WTC11 (cell line): ENCODE results near the gene OSBPL7. TPM values are rescaled to one million over a fixed set of nuclear protein-coding genes. Genes with fewer than 3 reads are reported as not detected.
A peak's percentile ranks its signal among the peaks of the same experiment; 100 is the strongest.

ENCODE experiments used
- ATAC-seq: fragments of 200-7000 bp; cut with Tn5 transposase; 2 replicates; pipeline ENCODE4 v1.10.0; 2021; ENCODE audit warnings: mild to moderate bottlenecking, moderate library complexity
- CTCF ChIA-PET: fragments of 300-600 bp; sonication (Branson Sonifier 250); formaldehyde crosslinking; loops from one replicate; lab custom pipeline; 2021; ENCODE audit warnings: antibody characterized with exemption; lab: Charles Lee
- POLR2A ChIA-PET: fragments of 350-600 bp; sonication (Branson Sonifier 250); formaldehyde crosslinking; loops from one replicate; lab custom pipeline; 2021; ENCODE audit warnings: antibody characterized with exemption; lab: Charles Lee
- DNase-seq: peaks from one replicate; pipeline ENCODE4 v3.0.0; 2021; ENCODE audit warnings: low spot score
- H3K27ac Mint-ChIP-seq: 2 replicates; pipeline ENCODE4 v1.8.0; 2021; ENCODE audit warnings: mixed read lengths
- H3K27me3 Mint-ChIP-seq: 2 replicates; pipeline ENCODE4 v1.8.0; 2021; ENCODE audit warnings: low read depth, mild to moderate bottlenecking, moderate library complexity, mixed read lengths
- H3K36me3 Mint-ChIP-seq: 2 replicates; pipeline ENCODE4 v1.8.0; 2021; ENCODE audit warnings: mixed read lengths
- H3K4me1 Mint-ChIP-seq: 2 replicates; pipeline ENCODE4 v1.8.0; 2022; ENCODE audit warnings: mixed read lengths
- H3K4me3 Mint-ChIP-seq: 2 replicates; pipeline ENCODE4 v1.8.0; 2021; ENCODE audit warnings: mild to moderate bottlenecking, moderate library complexity, mixed read lengths
- H3K9me3 Mint-ChIP-seq: 2 replicates; pipeline ENCODE4 v1.8.0; 2021; ENCODE audit warnings: mixed read lengths
- CREB1 ChIP-seq: sonication (generic); formaldehyde crosslinking; IDR thresholded peaks from 2 replicates; pipeline ENCODE4 v1.8.0; 2023; ENCODE audit warnings: mild to moderate bottlenecking, missing genetic modification reagents
- E2F1 ChIP-seq: sonication (generic); formaldehyde crosslinking; IDR thresholded peaks from 2 replicates; pipeline ENCODE4 v1.8.0; 2022; ENCODE audit warnings: mild to moderate bottlenecking, missing genetic modification reagents
- E2F4 ChIP-seq: sonication (generic); formaldehyde crosslinking; IDR thresholded peaks from 2 replicates; pipeline ENCODE4 v1.8.1; 2022; ENCODE audit warnings: low read depth, mild to moderate bottlenecking, moderate library complexity, missing genetic modification reagents, borderline replicate concordance
- ELF4 ChIP-seq: sonication (generic); formaldehyde crosslinking; IDR thresholded peaks from 2 replicates; pipeline ENCODE4 v1.8.1; 2022; ENCODE audit warnings: low read depth, mild to moderate bottlenecking, moderate library complexity, missing genetic modification reagents
- GABPB1 ChIP-seq: sonication (generic); formaldehyde crosslinking; IDR thresholded peaks from 2 replicates; pipeline ENCODE4 v1.8.1; 2023; ENCODE audit warnings: mild to moderate bottlenecking, missing genetic modification reagents
- GTF2I ChIP-seq: fragments of 250-450 bp; sonication (Bioruptor Pico); conservative IDR thresholded peaks from 2 replicates; pipeline ENCODE4 v1.4.0; 2021; ENCODE audit warnings: mild to moderate bottlenecking
- NR2C2 ChIP-seq: sonication (generic); formaldehyde crosslinking; IDR thresholded peaks from 2 replicates; pipeline ENCODE4 v1.8.0; 2022; ENCODE audit warnings: mild to moderate bottlenecking, missing genetic modification reagents
- SMAD3 ChIP-seq: sonication (generic); formaldehyde crosslinking; IDR thresholded peaks from 2 replicates; pipeline ENCODE4 v1.8.0; 2022; ENCODE audit warnings: missing genetic modification reagents, mild to moderate bottlenecking, borderline replicate concordance
- SP1 ChIP-seq: sonication (generic); formaldehyde crosslinking; conservative IDR thresholded peaks from 2 replicates; pipeline ENCODE4 v1.8.1; 2022; ENCODE audit warnings: missing genetic modification reagents
- TP53 ChIP-seq: sonication (generic); formaldehyde crosslinking; IDR thresholded peaks from 2 replicates; pipeline ENCODE4 v1.8.1; 2023; ENCODE audit warnings: mild to moderate bottlenecking, missing genetic modification reagents
- ZNF138 ChIP-seq: sonication (generic); formaldehyde crosslinking; conservative IDR thresholded peaks from 2 replicates; pipeline ENCODE4 v1.8.1; 2022; ENCODE audit warnings: mild to moderate bottlenecking, moderate library complexity, missing genetic modification reagents
- ZNF423 ChIP-seq: fragments of 250-450 bp; sonication (Bioruptor Pico); IDR thresholded peaks from 2 replicates; pipeline ENCODE4 v2.1.2; 2022; ENCODE audit warnings: mild to moderate bottlenecking, moderate library complexity
- total RNA-seq: library from RNA; stranded (reverse); gene quantifications from 3 replicates; pipeline ENCODE4 v1.2.3, GENCODE V29; 2021
- TF ChIP-seq, protein P1 (sequence below): fragments of 250-450 bp; sonication (Bioruptor Pico); IDR thresholded peaks from 2 replicates; pipeline ENCODE4 v1.9.0; 2021; ENCODE audit warnings: moderate library complexity, mild to moderate bottlenecking, inconsistent platforms, borderline replicate concordance
- TF ChIP-seq, protein P2 (sequence below): sonication (generic); formaldehyde crosslinking; IDR thresholded peaks from 2 replicates; pipeline ENCODE4 v1.8.1; 2023; ENCODE audit warnings: mild to moderate bottlenecking, missing genetic modification reagents, moderate library complexity
- TF ChIP-seq, protein P3 (sequence below): sonication (generic); formaldehyde crosslinking; IDR thresholded peaks from 2 replicates; pipeline ENCODE4 v1.8.1; 2022; ENCODE audit warnings: mild to moderate bottlenecking, moderate library complexity, missing genetic modification reagents
- TF ChIP-seq, protein P4 (sequence below): sonication (generic); formaldehyde crosslinking; IDR thresholded peaks from 2 replicates; pipeline ENCODE4 v1.8.1; 2023; ENCODE audit warnings: mild to moderate bottlenecking, missing genetic modification reagents
- TF ChIP-seq, protein P5 (sequence below): sonication (generic); formaldehyde crosslinking; IDR thresholded peaks from 2 replicates; pipeline ENCODE4 v1.8.1; 2023; ENCODE audit warnings: mild to moderate bottlenecking, moderate library complexity, missing genetic modification reagents

OSBPL7 gene
- total RNA-seq, 1 experiment from 2014 or later = 13.5 TPM

- TF ChIP-seq E2F4 (CRISPR knock-in tag) = no peak
- no peak for TF ChIP-seq NR2C2 (CRISPR knock-in tag)
- TF ChIP-seq, protein P1, sequence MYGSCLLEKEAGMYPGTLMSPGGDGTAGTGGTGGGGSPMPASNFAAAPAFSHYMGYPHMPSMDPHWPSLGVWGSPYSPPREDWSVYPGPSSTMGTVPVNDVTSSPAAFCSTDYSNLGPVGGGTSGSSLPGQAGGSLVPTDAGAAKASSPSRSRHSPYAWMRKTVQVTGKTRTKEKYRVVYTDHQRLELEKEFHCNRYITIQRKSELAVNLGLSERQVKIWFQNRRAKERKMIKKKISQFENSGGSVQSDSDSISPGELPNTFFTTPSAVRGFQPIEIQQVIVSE (CRISPR knock-in tag) = no peak
- TF ChIP-seq, protein P2, sequence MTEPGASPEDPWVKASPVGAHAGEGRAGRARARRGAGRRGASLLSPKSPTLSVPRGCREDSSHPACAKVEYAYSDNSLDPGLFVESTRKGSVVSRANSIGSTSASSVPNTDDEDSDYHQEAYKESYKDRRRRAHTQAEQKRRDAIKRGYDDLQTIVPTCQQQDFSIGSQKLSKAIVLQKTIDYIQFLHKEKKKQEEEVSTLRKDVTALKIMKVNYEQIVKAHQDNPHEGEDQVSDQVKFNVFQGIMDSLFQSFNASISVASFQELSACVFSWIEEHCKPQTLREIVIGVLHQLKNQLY (CRISPR knock-in tag) = no peak
- TF ChIP-seq SMAD3 (CRISPR knock-in tag) = no peak
- TF ChIP-seq, all 79 proteins: peak for 0
Measured at GRCh38 chr17:47853616-47854015, 32.0 kb upstream of the OSBPL7 start (continued).

- ChIA-PET POLR2A (interaction anchor here (0.8 to 2.3 kb wide), 5 partner anchors 20 to 118 kb away, joined by 3 to 12 read pairs (median 4); partner anchors contain the start of gene CDK5RAP3), CTCF (interaction anchor here (0.8 to 19.3 kb wide), 8 partner anchors 8 to 118 kb away, joined by 3 to 1122 read pairs (median 7); partner anchors contain the start of genes CDK5RAP3, SCRN2 and SP2)
- H3K4me3 Mint-ChIP-seq = peak overlapping the region; percentile 78
- DNase-seq (no peak), ATAC-seq (no peak)
- H3K36me3 Mint-ChIP-seq = no peaks in the 10 kb centered on the region
- H3K27ac Mint-ChIP-seq = no peak overlapping the region
- peaks cover 92% of the 10 kb centered on the region for H3K27me3 Mint-ChIP-seq
- H3K9me3 Mint-ChIP-seq = no peaks in the 10 kb centered on the region
- no peak for TF ChIP-seq ZNF423 (CRISPR knock-in tag)
- TF ChIP-seq E2F1 (CRISPR knock-in tag) = no peak
- no peak for TF ChIP-seq ELF4 (CRISPR knock-in tag)
- TF ChIP-seq, all 79 proteins: peak for 0
- peaks cover 49% of the 10 kb centered on the region for H3K4me1 Mint-ChIP-seq
Measured at GRCh38 chr17:47852113-47852949, 30.7 kb upstream of the OSBPL7 start.

DNA sequence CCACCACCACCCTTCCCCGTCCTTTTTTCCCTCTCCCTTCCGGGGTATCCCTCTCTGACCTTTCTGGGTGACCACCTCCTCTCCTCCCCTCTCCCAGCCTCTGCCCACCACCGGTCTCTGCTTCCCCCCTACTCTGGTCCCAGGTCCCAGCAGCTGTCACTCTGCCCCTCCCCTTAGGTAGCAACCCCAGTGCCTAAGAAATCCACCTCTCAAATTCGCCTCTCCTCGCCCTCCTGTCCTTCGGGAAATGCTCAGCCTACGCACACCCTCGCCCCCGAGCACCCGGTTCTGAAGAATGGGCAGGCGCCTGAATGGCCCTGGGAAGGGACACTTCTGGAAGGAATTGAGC is 30.1 kb upstream of the OSBPL7 start:
- no peak overlapping the region for H3K27ac Mint-ChIP-seq
- no peaks in the 10 kb centered on the region for H3K9me3 Mint-ChIP-seq
- peaks cover 48% of the 10 kb centered on the region for H3K4me1 Mint-ChIP-seq
- no peaks in the 10 kb centered on the region for H3K36me3 Mint-ChIP-seq
- no peak for TF ChIP-seq ZNF138
- TF ChIP-seq NR2C2 (CRISPR knock-in tag) = no peak
- no peak for TF ChIP-seq CREB1 (CRISPR knock-in tag)
- no peak for TF ChIP-seq GTF2I (CRISPR knock-in tag)
- peak overlapping the region; percentile 78 for H3K4me3 Mint-ChIP-seq
- DNase-seq (peak; percentile 51), ATAC-seq (peak; percentile 5)
- ChIA-PET POLR2A (interaction anchor here (1.7 to 2.3 kb wide), 3 partner anchors 20 to 53 kb away, joined by 4 to 12 read pairs (median 5); no protein-coding TSS in a partner anchor), CTCF (interaction anchor here (1.6 to 19.3 kb wide), 6 partner anchors 10 to 173 kb away, joined by 5 to 1122 read pairs (median 10); partner anchors contain the start of genes CDK5RAP3, SCRN2 and SP2)
- peaks cover 92% of the 10 kb centered on the region for H3K27me3 Mint-ChIP-seq

- Mint-ChIP-seq H3K9me3 (no peaks in the 10 kb centered on the region), H3K4me3 (peak within 1 kb of the TSS; percentile 78), H3K4me1 (peaks cover 46% of the 10 kb centered on the region), H3K36me3 (no peaks in the 10 kb centered on the region), H3K27ac (no peak within 1 kb of the TSS), H3K27me3 (peaks cover 92% of the 10 kb centered on the region)
- ATAC-seq (peak; percentile 67), DNase-seq (peak; percentile 90)
- POLR2A ChIA-PET = interaction anchor here (0.6 to 2.3 kb wide), 5 partner anchors 21 to 54 kb away, joined by 3 to 12 read pairs (median 4); partner anchors contain the start of gene SP2
- CTCF ChIA-PET = interaction anchor here (0.5 to 19.3 kb wide), 10 partner anchors 9 to 174 kb away, joined by 3 to 1122 read pairs (median 6); partner anchors contain the start of genes CDK5RAP3, LRRC46, MRPL10 and SCRN2
- TF ChIP-seq, protein P3, sequence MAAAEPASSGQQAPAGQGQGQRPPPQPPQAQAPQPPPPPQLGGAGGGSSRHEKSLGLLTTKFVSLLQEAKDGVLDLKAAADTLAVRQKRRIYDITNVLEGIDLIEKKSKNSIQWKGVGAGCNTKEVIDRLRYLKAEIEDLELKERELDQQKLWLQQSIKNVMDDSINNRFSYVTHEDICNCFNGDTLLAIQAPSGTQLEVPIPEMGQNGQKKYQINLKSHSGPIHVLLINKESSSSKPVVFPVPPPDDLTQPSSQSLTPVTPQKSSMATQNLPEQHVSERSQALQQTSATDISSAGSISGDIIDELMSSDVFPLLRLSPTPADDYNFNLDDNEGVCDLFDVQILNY (CRISPR knock-in tag) = no peak
- peak; percentile 27 for TF ChIP-seq GABPB1 (CRISPR knock-in tag)
- TF ChIP-seq SP1 = peak; percentile 88
- no peak for TF ChIP-seq TP53 (CRISPR knock-in tag)
- TF ChIP-seq, protein P4, sequence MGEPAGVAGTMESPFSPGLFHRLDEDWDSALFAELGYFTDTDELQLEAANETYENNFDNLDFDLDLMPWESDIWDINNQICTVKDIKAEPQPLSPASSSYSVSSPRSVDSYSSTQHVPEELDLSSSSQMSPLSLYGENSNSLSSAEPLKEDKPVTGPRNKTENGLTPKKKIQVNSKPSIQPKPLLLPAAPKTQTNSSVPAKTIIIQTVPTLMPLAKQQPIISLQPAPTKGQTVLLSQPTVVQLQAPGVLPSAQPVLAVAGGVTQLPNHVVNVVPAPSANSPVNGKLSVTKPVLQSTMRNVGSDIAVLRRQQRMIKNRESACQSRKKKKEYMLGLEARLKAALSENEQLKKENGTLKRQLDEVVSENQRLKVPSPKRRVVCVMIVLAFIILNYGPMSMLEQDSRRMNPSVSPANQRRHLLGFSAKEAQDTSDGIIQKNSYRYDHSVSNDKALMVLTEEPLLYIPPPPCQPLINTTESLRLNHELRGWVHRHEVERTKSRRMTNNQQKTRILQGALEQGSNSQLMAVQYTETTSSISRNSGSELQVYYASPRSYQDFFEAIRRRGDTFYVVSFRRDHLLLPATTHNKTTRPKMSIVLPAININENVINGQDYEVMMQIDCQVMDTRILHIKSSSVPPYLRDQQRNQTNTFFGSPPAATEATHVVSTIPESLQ (CRISPR knock-in tag) = no peak
- TF ChIP-seq, protein P5, sequence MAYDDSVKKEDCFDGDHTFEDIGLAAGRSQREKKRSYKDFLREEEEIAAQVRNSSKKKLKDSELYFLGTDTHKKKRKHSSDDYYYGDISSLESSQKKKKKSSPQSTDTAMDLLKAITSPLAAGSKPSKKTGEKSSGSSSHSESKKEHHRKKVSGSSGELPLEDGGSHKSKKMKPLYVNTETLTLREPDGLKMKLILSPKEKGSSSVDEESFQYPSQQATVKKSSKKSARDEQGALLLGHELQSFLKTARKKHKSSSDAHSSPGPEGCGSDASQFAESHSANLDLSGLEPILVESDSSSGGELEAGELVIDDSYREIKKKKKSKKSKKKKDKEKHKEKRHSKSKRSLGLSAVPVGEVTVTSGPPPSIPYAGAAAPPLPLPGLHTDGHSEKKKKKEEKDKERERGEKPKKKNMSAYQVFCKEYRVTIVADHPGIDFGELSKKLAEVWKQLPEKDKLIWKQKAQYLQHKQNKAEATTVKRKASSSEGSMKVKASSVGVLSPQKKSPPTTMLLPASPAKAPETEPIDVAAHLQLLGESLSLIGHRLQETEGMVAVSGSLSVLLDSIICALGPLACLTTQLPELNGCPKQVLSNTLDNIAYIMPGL (CRISPR knock-in tag) = peak; percentile 92
Measured at GRCh38 chr17:47850692-47851573, 29.3 kb upstream of the OSBPL7 start, which contains the start of gene SP6. Gene SP6 (minus strand): TSS chr17:47851163. CDS start chr17:47848429, 2,734 bp downstream.
